ENCODE results near the gene VANGL1. TPM values are rescaled to one million over a fixed set of nuclear protein-coding genes. Genes with fewer than 3 reads are reported as not detected.

VANGL1 gene
- total RNA-seq, 1 donor from 2014 or later, result 22.9 TPM

DNA sequence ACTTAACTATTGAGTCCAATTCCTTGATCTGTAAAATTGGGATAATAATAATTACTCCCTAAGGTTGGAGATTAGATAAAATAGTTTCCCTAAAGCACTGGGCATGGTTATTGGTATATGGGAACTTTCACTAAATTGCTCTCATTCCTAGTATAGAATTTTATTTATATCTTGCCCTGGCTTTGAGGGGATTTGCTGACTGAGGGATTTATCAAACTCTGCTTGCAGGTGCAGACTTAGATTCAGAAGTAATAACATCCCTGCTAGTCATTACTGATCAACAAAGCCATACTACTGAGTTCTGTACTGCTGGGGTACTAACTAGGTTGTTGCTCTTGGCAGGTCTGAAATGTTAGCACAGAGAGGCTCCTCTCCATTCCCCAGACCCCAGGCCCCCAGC is 84.8 kb downstream of the VANGL1 start:
- H3K9me3 Mint-ChIP-seq (ENCODE audit: low read depth), result no peaks in the 10 kb centered on the region
- H3K27me3 Mint-ChIP-seq, result no peaks in the 10 kb centered on the region
- H3K36me3 Mint-ChIP-seq (ENCODE audit: insufficient read depth), result no peaks in the 10 kb centered on the region
- H3K27ac Mint-ChIP-seq, result no peak overlapping the region
- H3K4me3 Mint-ChIP-seq (ENCODE audit: low read depth), result no peak overlapping the region
- H3K4me1 Mint-ChIP-seq (ENCODE audit: low read depth), result peaks cover 18% of the 10 kb centered on the region
- TF ChIP-seq CTCF (IDR thresholded peaks at IDR 0.05; ENCODE audit: unreplicated experiment), result no peak
- no peak for DNase-seq (ENCODE audit: low spot score, unreplicated experiment)

DNA sequence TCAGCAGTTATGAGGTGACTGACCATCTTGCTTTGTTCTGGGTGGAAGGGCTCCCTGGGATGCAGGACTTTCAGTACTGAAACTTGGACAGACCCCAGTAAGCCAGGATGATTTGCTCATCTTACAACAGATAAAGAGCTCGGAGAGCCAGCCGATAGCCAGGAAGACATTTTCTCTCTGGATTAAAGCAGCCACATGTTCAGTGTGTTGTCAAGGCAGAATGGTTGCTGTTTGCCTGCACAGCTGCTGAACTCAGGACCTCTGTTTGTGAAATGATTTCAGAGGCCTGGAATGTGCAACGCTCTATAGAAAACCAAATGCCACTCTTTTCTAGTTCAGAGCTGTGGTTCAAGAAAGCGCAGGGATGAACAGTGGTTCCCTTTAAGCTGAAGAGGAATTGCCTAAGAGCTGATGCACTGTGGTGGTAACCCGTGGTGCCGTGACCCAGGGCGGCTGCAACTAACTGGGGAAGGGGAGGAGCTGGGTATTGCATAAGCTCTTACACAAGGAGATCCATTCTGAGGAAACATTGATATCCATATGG is 86.0 kb downstream of the VANGL1 start:
- no peak for DNase-seq (ENCODE audit: low spot score, unreplicated experiment)
- Mint-ChIP-seq H3K4me1 (ENCODE audit: low read depth) (peaks cover 17% of the 10 kb centered on the region), H3K9me3 (ENCODE audit: low read depth) (no peaks in the 10 kb centered on the region), H3K27ac (peak overlapping the region; percentile 83), H3K36me3 (ENCODE audit: insufficient read depth) (no peaks in the 10 kb centered on the region), H3K4me3 (ENCODE audit: low read depth) (no peak overlapping the region), H3K27me3 (no peaks in the 10 kb centered on the region)
- no peak for TF ChIP-seq CTCF (IDR thresholded peaks at IDR 0.05; ENCODE audit: unreplicated experiment)

DNA sequence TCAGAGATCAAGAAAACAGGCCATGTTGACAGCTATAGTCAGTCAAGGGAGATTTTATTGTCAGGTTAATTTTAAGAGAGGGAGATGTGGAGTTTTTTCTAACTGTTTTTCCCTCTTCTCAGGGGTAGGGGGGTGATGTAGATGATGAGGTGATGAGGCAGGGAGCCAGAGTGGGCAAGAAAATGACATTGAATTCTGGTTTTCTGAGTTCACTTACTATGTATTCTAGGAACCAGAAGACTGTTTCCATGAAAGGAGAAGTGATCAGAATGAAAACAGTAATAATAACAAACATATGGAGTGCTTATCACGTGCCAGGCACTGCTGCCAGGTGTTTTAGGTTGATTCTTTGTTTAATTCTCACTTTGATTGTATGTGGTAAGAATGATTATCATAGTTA is 86.6 kb downstream of the VANGL1 start:
- TF ChIP-seq CTCF (IDR thresholded peaks at IDR 0.05; ENCODE audit: unreplicated experiment), result no peak
- no peak overlapping the region for H3K4me3 Mint-ChIP-seq (ENCODE audit: low read depth)
- peaks cover 17% of the 10 kb centered on the region for H3K4me1 Mint-ChIP-seq (ENCODE audit: low read depth)
- H3K9me3 Mint-ChIP-seq (ENCODE audit: low read depth), result no peaks in the 10 kb centered on the region
- no peaks in the 10 kb centered on the region for H3K27me3 Mint-ChIP-seq
- DNase-seq (ENCODE audit: low spot score, unreplicated experiment), result no peak
- peak overlapping the region; percentile 8 for H3K27ac Mint-ChIP-seq
- H3K36me3 Mint-ChIP-seq (ENCODE audit: insufficient read depth), result no peaks in the 10 kb centered on the region

DNA sequence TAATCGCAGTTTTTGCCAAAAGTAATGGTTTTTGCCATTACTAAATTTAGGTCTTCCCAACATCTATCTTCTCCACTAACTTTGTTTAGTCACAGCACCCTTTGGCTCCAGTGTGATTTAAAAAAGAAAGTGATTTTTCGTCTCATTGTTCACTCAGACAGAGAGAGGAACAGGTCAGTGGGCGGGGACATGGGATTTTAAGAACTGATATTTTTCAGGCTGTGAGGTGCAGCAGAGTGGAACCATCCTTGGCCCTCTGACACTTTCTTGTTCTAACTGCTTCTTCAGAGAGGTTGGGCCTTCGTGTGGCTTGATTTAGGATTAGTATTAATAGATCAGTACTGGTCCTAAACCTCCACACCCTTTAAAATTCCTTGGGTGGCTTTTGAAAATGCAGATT is 88.0 kb downstream of the VANGL1 start:
- H3K27me3 Mint-ChIP-seq, result no peaks in the 10 kb centered on the region
- no peaks in the 10 kb centered on the region for H3K36me3 Mint-ChIP-seq (ENCODE audit: insufficient read depth)
- no peak overlapping the region for H3K27ac Mint-ChIP-seq
- DNase-seq (ENCODE audit: low spot score, unreplicated experiment), result no peak
- H3K4me1 Mint-ChIP-seq (ENCODE audit: low read depth), result peaks cover 13% of the 10 kb centered on the region
- no peaks in the 10 kb centered on the region for H3K9me3 Mint-ChIP-seq (ENCODE audit: low read depth)
- no peak overlapping the region for H3K4me3 Mint-ChIP-seq (ENCODE audit: low read depth)
- TF ChIP-seq CTCF (IDR thresholded peaks at IDR 0.05; ENCODE audit: unreplicated experiment), result no peak

- Mint-ChIP-seq H3K27ac (no peak overlapping the region), H3K36me3 (ENCODE audit: insufficient read depth) (no peaks in the 10 kb centered on the region), H3K4me1 (ENCODE audit: low read depth) (peaks cover 7% of the 10 kb centered on the region), H3K27me3 (no peaks in the 10 kb centered on the region), H3K9me3 (ENCODE audit: low read depth) (no peaks in the 10 kb centered on the region), H3K4me3 (ENCODE audit: low read depth) (no peak overlapping the region)
- TF ChIP-seq CTCF (IDR thresholded peaks at IDR 0.05; ENCODE audit: unreplicated experiment), result no peak
- DNase-seq (ENCODE audit: low spot score, unreplicated experiment), result no peak
Observed at GRCh38 chr1:115732316-115732715, 90.5 kb downstream of the VANGL1 start.

Measured in progenitor cell of endocrine pancreas (in vitro differentiated cells).